Ovary (tissue), 9 donors: ENCODE data around the gene RNASE13. TPM values are rescaled to one million over a fixed set of nuclear protein-coding genes. Genes with fewer than 3 reads are reported as not detected.

Experiments
- DNase-seq, 5 donors: peaks; one replicate each; pipeline ENCODE4 v3.0.0-alpha.2; 2019 to 2020
- H3K27ac ChIP-seq, 2 donors: fragments of 200-600 bp; one replicate each; pipeline versions ENCODE4 v1.5.1 to v1.8.0; 2019 to 2022
- H3K27me3 ChIP-seq: fragments of 200-600 bp; one replicate; pipeline ENCODE4 v1.8.0; 2022
- H3K36me3 ChIP-seq: fragments of 200-600 bp; sonication (generic); one replicate; pipeline ENCODE4 v1.5.1; 2019
- H3K4me1 ChIP-seq: one replicate; pipeline ENCODE4 v1.8.1; 2013; ENCODE audit warnings: mild to moderate bottlenecking, moderate library complexity; ENCODE audit not compliant: insufficient read depth
- H3K4me3 ChIP-seq: fragments of 200-600 bp; sonication (generic); one replicate; pipeline ENCODE4 v1.5.1; 2017
- H3K9me3 ChIP-seq, 2 donors: fragments of 200-600 bp in 1 of 2; sonication (generic) in 1 of 2; one replicate each; pipeline versions ENCODE4 v1.5.1 to v1.8.1; 2013 to 2019; ENCODE audit warnings: mild to moderate bottlenecking in 1 of 2, moderate library complexity in 1 of 2
- CTCF ChIP-seq, 3 donors: fragments of 450-650 bp in 2 of 3; fragments of 200-600 bp in 1 of 3; IDR thresholded peaks; one replicate each; pipeline versions ENCODE4 v1.5.1 to v1.8.0; 2016 to 2022; ENCODE audit warnings: antibody characterized with exemption in 3 of 3, mild to moderate bottlenecking in 1 of 3
- EP300 ChIP-seq: sonication (generic); formaldehyde crosslinking; IDR thresholded peaks from one replicate; pipeline ENCODE4 v1.6.1; 2017; ENCODE audit warnings: antibody characterized with exemption
- POLR2A ChIP-seq: fragments of 450-650 bp; IDR thresholded peaks from one replicate; pipeline ENCODE4 v1.6.1; 2017; ENCODE audit warnings: antibody characterized with exemption, mild to moderate bottlenecking, moderate library complexity
- WGBS, 3 donors: extraction: QIAGEN DNeasy Blood & Tissue Kit in 1 of 3; methylation state at CpG; one replicate each; pipeline versions ENCODE4 v1.1.5 to v1.1.7; 2013 to 2017; 5-methylcytosine and 5-hydroxymethylcytosine counted together
- intact Hi-C, 4 donors: fragments of 100-400 bp; cut with DNase I; formaldehyde crosslinking; loops; one replicate each; pipeline versions ENCODE4 v1.11.0 to v1.15.1; 2022 to 2023
- polyA plus RNA-seq, 2 donors: library from polyadenylated mRNA; stranded (reverse); fragments of 200-250 nt in 1 of 2; fragments of 350-450 nt in 1 of 2; fragmentation: Illumina TruSeq in 1 of 2; extraction: RNeasy Lipid Tissue Mini Kit (QIAGEN cat#74804) in 1 of 2; gene quantifications; one replicate each; pipeline ENCODE4 v1.2.3, GENCODE V29; 2013 to 2014
- total RNA-seq, 7 donors: library from RNA; depleted of rRNA in 2 of 7; stranded (reverse); fragments of >200 nt in 2 of 7; fragmentation: NEBNext Ultra II Directional in 3 of 7; extraction: Animal tissue kit (Norgen Biotek cat#: 25700) in 3 of 7; gene quantifications; one replicate each; pipeline versions ENCODE4 v1.1.0 to v1.2.4, GENCODE V29; 2016 to 2023
- donor health status: DM: no; HTN: no; CAD: no; lungs with moderate emphysema.
- donor health status: DM: no; HTN: no; CAD: no.
- donor health status: Bipolar disorder and iron deficiency.
- donor health status: DM: yes; HTN: yes; CAD: no.
- donor health status: DM: no; HTN: no; CAD: no.
- donor health status: DM: yes; HTN: yes; CAD: no.

The RNASE13 gene
- total and polyA plus RNA-seq, 9 donors = not detected

- Histone ChIP-seq H3K36me3 (no peaks in the 10 kb centered on the region), H3K27ac (no peak overlapping the region), H3K27me3 (no peaks in the 10 kb centered on the region), H3K9me3 (no peaks in the 10 kb centered on the region), H3K4me1 (no peaks in the 10 kb centered on the region), H3K4me3 (no peak overlapping the region)
- intact Hi-C loops = no loop called here
- no peak for DNase-seq
- TF ChIP-seq POLR2A = no peak
- WGBS, 3 donors = 68 to 80% (median 71%) methylated on average over 14 of the region's 14 CpGs
Measured at GRCh38 chr14:21003788-21004346, 30.7 kb downstream of the RNASE13 start.

GRCh38 chr14:21001218-21001617 is 33.4 kb downstream of the RNASE13 start:
- DNase-seq = no peak
- no peak for TF ChIP-seq POLR2A
- TF ChIP-seq EP300 = no peak
- no peak for TF ChIP-seq CTCF (IDR thresholded peaks at IDR 0.05)
- intact Hi-C loops = no loop called here
- H3K36me3 ChIP-seq = no peaks in the 10 kb centered on the region
- H3K4me1 ChIP-seq = no peaks in the 10 kb centered on the region
- H3K9me3 ChIP-seq = no peaks in the 10 kb centered on the region
- 69 to 75% (median 71%) methylated on average over 7 of the region's 7 CpGs for WGBS, 3 donors
- no peaks in the 10 kb centered on the region for H3K27me3 ChIP-seq
- H3K4me3 ChIP-seq = no peak overlapping the region
- no peak overlapping the region for H3K27ac ChIP-seq

- Histone ChIP-seq H3K27ac (no peak overlapping the region), H3K4me1 (no peaks in the 10 kb centered on the region), H3K4me3 (no peak overlapping the region), H3K9me3 (no peaks in the 10 kb centered on the region), H3K36me3 (no peaks in the 10 kb centered on the region), H3K27me3 (no peaks in the 10 kb centered on the region)
- no peak for DNase-seq
- TF ChIP-seq CTCF (IDR thresholded peaks at IDR 0.05) = no peak
- TF ChIP-seq POLR2A = no peak
- TF ChIP-seq EP300 = no peak
- intact Hi-C loops = loop anchor here in 1 of 4 donors (10.0 kb wide), 1 partner anchor 45 kb away; the partner anchor contains the start of gene RNASE7
- 61 to 66% (median 63%) methylated on average over 4 of the region's 4 CpGs for WGBS, 3 donors
Measured at GRCh38 chr14:20999591-20999990, 35.0 kb downstream of the RNASE13 start.

GRCh38 chr14:20998674-20999366 is 35.8 kb downstream of the RNASE13 start, which contains the start of gene SLC39A2:
Gene SLC39A2, plus strand, starts transcription at chr14:20999293. Its CDS starts 154 bp downstream, at chr14:20999447.
- Histone ChIP-seq H3K27ac (no peak within 1 kb of the TSS), H3K4me1 (no peaks in the 10 kb centered on the region), H3K4me3 (no peak within 1 kb of the TSS), H3K27me3 (no peaks in the 10 kb centered on the region), H3K36me3 (no peaks in the 10 kb centered on the region), H3K9me3 (no peaks in the 10 kb centered on the region)
- no peak for DNase-seq
- intact Hi-C loops = loop anchor here in 1 of 4 donors (10.0 kb wide), 1 partner anchor 46 kb away; the partner anchor contains the start of gene RNASE7
- TF ChIP-seq EP300 (no peak), POLR2A (no peak), CTCF (IDR thresholded peaks at IDR 0.05) (no peak)
- 30 to 37% (median 35%) methylated on average over 6 of the region's 6 CpGs for WGBS, 3 donors

- no peak for DNase-seq
- WGBS, 3 donors = 54 to 60% (median 58%) methylated on average over 3 of the region's 3 CpGs
- TF ChIP-seq POLR2A (no peak), EP300 (no peak), CTCF (IDR thresholded peaks at IDR 0.05) (no peak)
- H3K36me3 ChIP-seq = no peaks in the 10 kb centered on the region
- intact Hi-C loops = loop anchor here in 1 of 4 donors (10.0 kb wide), 1 partner anchor 47 kb away; the partner anchor contains the start of gene RNASE7
- H3K27me3 ChIP-seq = no peaks in the 10 kb centered on the region
- no peaks in the 10 kb centered on the region for H3K9me3 ChIP-seq
- no peaks in the 10 kb centered on the region for H3K4me1 ChIP-seq
- no peak overlapping the region for H3K27ac ChIP-seq
- no peak overlapping the region for H3K4me3 ChIP-seq
Measured at GRCh38 chr14:20998139-20998538, 36.5 kb downstream of the RNASE13 start.
